Mucosa of descending colon (tissue), 3 donors: ENCODE data around the gene MYO16. TPM values are rescaled to one million over a fixed set of nuclear protein-coding genes. Genes with fewer than 3 reads are reported as not detected.

ENCODE experiments used
- ATAC-seq: fragments of 200-7000 bp; cut with Tn5 transposase; one replicate; pipeline ENCODE4 v1.9.1; 2020; ENCODE audit warnings: mild to moderate bottlenecking, moderate library complexity
- DNase-seq, 3 donors: peaks; one replicate each; pipeline ENCODE4 v3.0.0-alpha.2; 2020
- H3K36me3 ChIP-seq: fragments of 200-600 bp; one replicate; pipeline ENCODE4 v1.8.0; 2021; ENCODE audit warnings: low read depth, mild to moderate bottlenecking
- H3K4me1 ChIP-seq: fragments of 200-600 bp; one replicate; pipeline ENCODE4 v1.8.0; 2021; ENCODE audit warnings: low read depth, mild to moderate bottlenecking
- H3K4me3 ChIP-seq: fragments of 200-600 bp; one replicate; pipeline ENCODE4 v1.8.0; 2021; ENCODE audit warnings: mild to moderate bottlenecking
- H3K9me3 ChIP-seq: fragments of 200-600 bp; one replicate; pipeline ENCODE4 v1.8.0; 2021; ENCODE audit warnings: mild to moderate bottlenecking
- CTCF ChIP-seq: fragments of 200-600 bp; IDR thresholded peaks from one replicate; pipeline ENCODE4 v1.8.0; 2022; ENCODE audit warnings: antibody characterized with exemption, mild to moderate bottlenecking
- intact Hi-C, 2 donors: fragments of 100-400 bp; cut with DNase I in 1 of 2; cut with micrococcal nuclease in 1 of 2; formaldehyde crosslinking; loops; one replicate each; pipeline versions ENCODE4 v1.11.0 to v1.11.1; 2022; cut with DNase I, micrococcal nuclease
- total RNA-seq, 3 donors: library from RNA; stranded (reverse); fragmentation: NEBNext Ultra II Directional in 2 of 3; extraction: Animal tissue kit (Norgen Biotek cat#: 25700) in 2 of 3; gene quantifications; one replicate each; pipeline versions ENCODE4 v1.2.1 to v1.2.4, GENCODE V29; 2021 to 2023
- donor health status: DM: no; HTN: no; CAD: no; lungs with moderate emphysema.
- donor health status: DM: no; HTN: no; CAD: no.
- donor health status: DM: no; HTN: yes; CAD: no.

Gene MYO16
- total RNA-seq, 3 donors from 2014 or later, result 0.06 TPM; not detected in 2

- no peak for ATAC-seq
- Histone ChIP-seq H3K36me3 (no peaks in the 10 kb centered on the region), H3K4me1 (no peaks in the 10 kb centered on the region), H3K9me3 (no peaks in the 10 kb centered on the region), H3K4me3 (no peak overlapping the region)
- intact Hi-C loops, result loop anchor here in 1 of 2 donors (5.0 kb wide), 2 partner anchors 634 to 959 kb away; no protein-coding TSS in a partner anchor
- no peak for DNase-seq
- no peak for TF ChIP-seq CTCF
These were observed 518.8 kb downstream of the MYO16 start for GRCh38 chr13:109148243-109148642.

DNA sequence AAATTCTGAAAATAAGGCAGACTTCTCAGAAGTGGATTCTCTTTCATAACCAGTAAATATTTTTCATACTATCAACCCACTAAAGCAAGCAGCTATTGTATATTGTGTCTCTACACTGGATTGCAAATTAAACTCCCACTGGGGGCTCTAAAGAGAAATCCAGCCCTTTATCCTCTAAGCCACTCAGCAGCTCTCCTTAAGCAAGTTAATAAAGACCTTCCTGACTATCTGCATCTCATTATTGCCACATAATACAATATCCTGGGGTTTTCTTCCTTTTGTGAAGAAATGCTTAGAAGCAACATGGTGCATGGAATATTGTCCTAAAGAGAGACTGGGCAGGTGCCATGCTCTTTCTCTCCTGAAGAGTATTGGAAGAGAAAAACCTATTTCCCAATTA lies 521.3 kb downstream of the MYO16 start:
- ATAC-seq (no peak), DNase-seq (no peak)
- Histone ChIP-seq H3K36me3 (no peaks in the 10 kb centered on the region), H3K9me3 (no peaks in the 10 kb centered on the region), H3K4me1 (no peaks in the 10 kb centered on the region), H3K4me3 (no peak overlapping the region)
- TF ChIP-seq CTCF, result no peak
- intact Hi-C loops, result no loop called here

DNA sequence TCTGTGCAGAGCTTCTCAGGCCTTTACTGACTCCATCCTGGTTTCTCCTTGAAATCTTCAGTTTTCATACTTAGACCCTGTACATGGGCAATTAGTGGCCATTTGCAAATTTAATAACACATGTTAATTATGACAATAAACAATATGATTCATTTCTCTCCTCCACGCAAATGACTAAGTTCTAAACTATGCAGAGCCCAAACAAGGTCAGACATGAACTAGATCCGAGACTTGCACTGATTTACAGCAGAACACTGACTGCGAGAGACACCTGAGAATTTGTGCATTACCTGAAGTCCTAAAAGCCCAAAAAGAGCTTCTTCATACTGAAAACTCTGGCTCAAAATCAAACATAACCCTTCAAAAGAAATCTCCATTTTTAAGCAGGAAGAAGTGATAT lies 521.8 kb downstream of the MYO16 start:
- no peaks in the 10 kb centered on the region for H3K36me3 ChIP-seq
- TF ChIP-seq CTCF, result no peak
- intact Hi-C loops, result no loop called here
- H3K4me1 ChIP-seq, result no peaks in the 10 kb centered on the region
- no peak overlapping the region for H3K4me3 ChIP-seq
- no peak for DNase-seq
- ATAC-seq, result no peak
- no peaks in the 10 kb centered on the region for H3K9me3 ChIP-seq

- no peak for TF ChIP-seq CTCF
- H3K4me1 ChIP-seq, result no peaks in the 10 kb centered on the region
- DNase-seq (no peak), ATAC-seq (no peak)
- intact Hi-C loops, result no loop called here
- no peak overlapping the region for H3K4me3 ChIP-seq
- H3K36me3 ChIP-seq, result no peaks in the 10 kb centered on the region
- no peaks in the 10 kb centered on the region for H3K9me3 ChIP-seq
These were observed 522.3 kb downstream of the MYO16 start for GRCh38 chr13:109151696-109152095.

- Histone ChIP-seq H3K4me3 (no peak overlapping the region), H3K4me1 (no peaks in the 10 kb centered on the region), H3K36me3 (no peaks in the 10 kb centered on the region), H3K9me3 (no peaks in the 10 kb centered on the region)
- no peak for TF ChIP-seq CTCF
- intact Hi-C loops, result no loop called here
- DNase-seq, result no peak
- no peak for ATAC-seq
These were observed 523.0 kb downstream of the MYO16 start for GRCh38 chr13:109152311-109152820.

DNA sequence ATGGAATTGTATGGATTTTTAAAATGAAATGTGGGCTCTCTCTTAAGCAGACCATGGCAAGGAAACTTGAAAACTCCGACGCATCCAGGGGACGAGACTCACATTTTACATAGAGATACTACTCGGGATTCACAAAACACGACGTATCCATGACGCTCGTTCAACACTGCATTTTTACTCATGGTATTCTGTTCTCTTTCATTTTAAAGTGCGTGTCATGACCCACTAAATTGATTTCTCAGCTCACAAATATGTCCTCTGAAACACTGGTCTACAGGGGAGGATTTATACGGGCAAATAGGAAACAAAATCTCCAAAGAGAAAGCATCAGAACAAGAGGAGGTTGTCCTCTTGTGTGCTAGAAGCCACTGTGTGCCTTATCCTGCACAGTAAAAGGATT lies 523.5 kb downstream of the MYO16 start:
- TF ChIP-seq CTCF, result no peak
- no peak overlapping the region for H3K4me3 ChIP-seq
- H3K4me1 ChIP-seq, result no peaks in the 10 kb centered on the region
- H3K36me3 ChIP-seq, result no peaks in the 10 kb centered on the region
- intact Hi-C loops, result no loop called here
- DNase-seq (no peak), ATAC-seq (no peak)
- H3K9me3 ChIP-seq, result no peaks in the 10 kb centered on the region
